NCI-H2227 treated with DMSO at 0.1 percent for 48 hours (cell line): Measurements from ENCODE around the gene SUN2.
"Not testable (repeated sequence)": the region's sequence is repeated elsewhere in the genome, so short reads cannot be mapped to it uniquely, and the experiment has no call there.

Source experiments
- DNase-seq: peaks from one replicate; lab custom pipeline; 2025; lab: John Stamatoyannopoulos, UW

The SUN2 gene

GRCh38 chr22:38755911-38756532, at the start of gene SUN2:
SUN2 (minus strand) TSS chr22:38755998; CDS start chr22:38752628, 3,370 bp downstream.
- DNase-seq = no peak

- DNase-seq = not testable (repeated sequence)
These were observed 49.3 kb upstream of the SUN2 start for GRCh38 chr22:38805041-38805593.

GRCh38 chr22:38802671-38803121, 46.9 kb upstream of the SUN2 start:
- DNase-seq = no peak

- DNase-seq = no peak
These were observed 43.6 kb upstream of the SUN2 start for GRCh38 chr22:38799265-38800002.

GRCh38 chr22:38798496-38798895, 42.7 kb upstream of the SUN2 start:
- DNase-seq = no peak

GRCh38 chr22:38796262-38796957, 40.6 kb upstream of the SUN2 start:
- no peak for DNase-seq

- no peak for DNase-seq
These were observed 39.8 kb upstream of the SUN2 start for GRCh38 chr22:38795569-38795968.

GRCh38 chr22:38793721-38794466, 38.1 kb upstream of the SUN2 start, which contains the start of gene DNAL4:
DNAL4 (minus strand) TSS chr22:38794143; CDS start chr22:38782731, 11,412 bp downstream.
- DNase-seq = peak; percentile 92

- DNase-seq = no peak
These were observed 37.5 kb upstream of the SUN2 start for GRCh38 chr22:38793317-38793716.

- DNase-seq = no peak
These were observed 37.0 kb upstream of the SUN2 start for GRCh38 chr22:38792833-38793232.

- no peak for DNase-seq
These were observed 33.8 kb upstream of the SUN2 start for GRCh38 chr22:38789606-38790005.

- DNase-seq = no peak
These were observed 33.0 kb upstream of the SUN2 start for GRCh38 chr22:38788846-38789245.

- DNase-seq = peak; percentile 14
These were observed 32.4 kb upstream of the SUN2 start for GRCh38 chr22:38788021-38788816.

GRCh38 chr22:38786631-38787030, 30.8 kb upstream of the SUN2 start:
- no peak for DNase-seq

- DNase-seq = no peak
These were observed 29.1 kb upstream of the SUN2 start for GRCh38 chr22:38784856-38785255.

- no peak for DNase-seq
These were observed 28.2 kb upstream of the SUN2 start for GRCh38 chr22:38784035-38784434.

GRCh38 chr22:38783095-38783615, 27.4 kb upstream of the SUN2 start:
- no peak for DNase-seq

- DNase-seq = no peak
These were observed 26.8 kb upstream of the SUN2 start for GRCh38 chr22:38782402-38783094.

- DNase-seq = no peak
These were observed 25.2 kb upstream of the SUN2 start for GRCh38 chr22:38781033-38781432.

- no peak for DNase-seq
These were observed 21.4 kb upstream of the SUN2 start for GRCh38 chr22:38777087-38777671.
